Naive B cell (primary cell): ENCODE data around the gene TMC6. TPM values are rescaled to one million over a fixed set of nuclear protein-coding genes. Genes with fewer than 3 reads are reported as not detected.
A peak's percentile ranks its signal among the peaks of the same experiment; 100 is the strongest.

Experiments used
- ATAC-seq, 2 donors: fragments of 150-1000 bp; cut with Tn5 transposase; 2 replicates each; pipeline ENCODE4 v1.10.0; 2021; ENCODE audit warnings: low read depth in 2 of 2, mild to moderate bottlenecking in 2 of 2, moderate library complexity in 2 of 2
- DNase-seq: peaks from one replicate; pipeline ENCODE4 v3.0.0; 2022
- H3K27ac Mint-ChIP-seq, 6 donors: one replicate each; pipeline ENCODE4 v1.8.0; 2020 to 2022; ENCODE audit warnings: mild to moderate bottlenecking in 6 of 6, mixed read lengths in 6 of 6, moderate library complexity in 5 of 6, inconsistent platforms in 2 of 6
- H3K27me3 Mint-ChIP-seq, 3 donors: one replicate each; pipeline ENCODE4 v1.8.0; 2021 to 2022; ENCODE audit warnings: mixed read lengths in 3 of 3, mild to moderate bottlenecking in 1 of 3
- H3K36me3 Mint-ChIP-seq, 2 donors: one replicate each; pipeline ENCODE4 v1.8.0; 2020 to 2022; ENCODE audit warnings: mixed read lengths in 2 of 2, inconsistent platforms in 1 of 2, mild to moderate bottlenecking in 1 of 2
- H3K4me1 Mint-ChIP-seq, 3 donors: one replicate each; pipeline ENCODE4 v1.8.0; 2020 to 2022; ENCODE audit warnings: mixed read lengths in 3 of 3, inconsistent platforms in 1 of 3, mild to moderate bottlenecking in 1 of 3, moderate library complexity in 1 of 3
- H3K4me3 Mint-ChIP-seq, 8 donors: one replicate each; pipeline ENCODE4 v1.8.0; 2020 to 2022; ENCODE audit warnings: mild to moderate bottlenecking in 8 of 8, mixed read lengths in 8 of 8, moderate library complexity in 8 of 8, inconsistent platforms in 2 of 8
- H3K9me3 Mint-ChIP-seq, 7 donors: one replicate each; pipeline ENCODE4 v1.8.0; 2020 to 2022; ENCODE audit warnings: mixed read lengths in 7 of 7, mild to moderate bottlenecking in 5 of 7, inconsistent platforms in 2 of 7, moderate library complexity in 1 of 7
- polyA plus RNA-seq, 6 donors: library from polyadenylated mRNA; unstranded; fragments of 300-500 nt; fragmentation: Illumina TruSeq; gene quantifications; one replicate each; pipeline ENCODE4 v1.2.3, GENCODE V29; 2021; ENCODE audit warnings: low read depth in 6 of 6

TMC6 gene
- polyA plus RNA-seq, 6 donors from 2014 or later = 84.9 to 170 (median 141) TPM

DNA sequence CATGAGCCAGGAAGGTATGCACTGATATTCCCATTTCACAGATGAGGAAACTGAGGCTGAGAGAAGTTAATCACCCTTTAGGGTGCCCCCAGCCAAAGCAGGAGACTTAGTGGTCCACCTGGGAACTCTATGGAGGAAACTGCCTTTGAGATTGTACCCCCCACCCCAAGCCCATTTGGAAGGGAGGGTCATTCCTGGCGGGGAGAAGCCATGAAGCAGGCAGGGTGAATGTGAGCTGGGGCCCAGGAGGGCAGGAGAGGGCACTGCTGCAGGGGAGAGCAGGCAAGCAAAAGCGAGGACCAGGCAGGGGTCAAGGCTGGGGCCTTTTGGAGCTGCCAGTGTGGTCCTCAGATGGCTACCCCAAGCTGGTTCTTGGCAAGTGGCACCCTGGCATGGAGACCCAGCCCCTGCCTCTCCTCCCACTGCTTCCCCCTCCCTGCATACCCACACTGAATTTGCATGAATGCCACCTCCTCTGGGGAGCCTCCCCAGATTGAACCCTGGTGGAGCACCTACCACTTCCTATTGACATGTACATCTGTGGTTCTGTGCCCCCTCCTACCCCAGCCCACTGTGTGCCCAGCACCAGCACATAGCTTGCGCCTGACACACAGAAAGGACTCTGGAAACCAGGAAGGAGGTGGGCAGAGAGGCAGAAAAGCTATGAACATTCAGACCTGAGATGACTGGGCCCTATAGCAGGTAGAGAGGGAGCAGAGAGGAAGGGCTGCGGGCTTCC is 965 bp upstream of the TMC6 start:
- H3K9me3 Mint-ChIP-seq = no peaks in the 10 kb centered on the region
- peak overlapping the region; percentile 90 to 99 (median 98) for H3K27ac Mint-ChIP-seq
- peaks cover 0 to 5% of the 10 kb centered on the region in 2 donors for H3K36me3 Mint-ChIP-seq
- peak overlapping the region; percentile 95 to 100 (median 97) for H3K4me3 Mint-ChIP-seq
- peak; percentile 53 for DNase-seq
- no peaks in the 10 kb centered on the region for H3K27me3 Mint-ChIP-seq
- ATAC-seq = no peak
- peaks cover 54 to 82% (median 59%) of the 10 kb centered on the region in 3 donors for H3K4me1 Mint-ChIP-seq

DNA sequence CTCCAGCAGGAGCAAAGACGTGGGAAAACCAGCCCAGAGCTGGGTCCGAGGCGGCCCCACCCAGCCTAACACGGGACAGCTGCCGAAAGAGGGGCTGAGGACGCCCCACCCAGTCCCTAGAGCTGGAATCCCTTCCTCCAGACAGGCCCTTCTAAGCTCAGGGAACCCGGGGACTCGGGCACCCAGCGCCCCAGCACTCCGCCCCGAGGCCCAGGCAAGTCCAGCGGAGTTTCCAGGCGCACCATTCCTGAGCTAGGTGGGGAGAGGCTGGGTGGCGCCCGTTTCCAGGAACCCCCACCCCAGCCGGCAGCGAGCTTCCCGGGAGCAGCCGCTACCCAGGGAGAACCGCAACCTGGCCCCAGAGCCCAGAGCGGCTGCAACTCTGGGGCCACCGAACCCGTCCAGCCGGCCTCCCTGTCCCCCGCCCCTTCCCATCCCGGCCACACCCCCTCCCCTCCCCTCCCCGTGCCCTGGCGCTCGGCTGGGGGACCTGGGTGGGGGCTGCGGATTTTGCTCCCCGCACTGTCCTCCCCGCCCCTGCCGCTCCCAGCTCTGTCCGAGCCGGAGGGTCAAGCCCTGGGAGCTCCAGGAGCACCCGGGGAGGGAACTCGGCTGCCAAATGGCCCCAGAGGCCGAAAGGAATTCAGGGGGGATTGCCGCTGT is 536 bp downstream of the TMC6 start:
- ATAC-seq (no peak), DNase-seq (no peak)
- peak overlapping the region; percentile 92 to 100 (median 94) for H3K4me3 Mint-ChIP-seq
- H3K4me1 Mint-ChIP-seq = peaks cover 54 to 82% (median 59%) of the 10 kb centered on the region in 3 donors
- H3K27me3 Mint-ChIP-seq = no peaks in the 10 kb centered on the region
- H3K27ac Mint-ChIP-seq = peak overlapping the region; percentile 48 to 97 (median 93)
- H3K9me3 Mint-ChIP-seq = no peaks in the 10 kb centered on the region
- peaks cover 0 to 11% of the 10 kb centered on the region in 2 donors for H3K36me3 Mint-ChIP-seq

DNA sequence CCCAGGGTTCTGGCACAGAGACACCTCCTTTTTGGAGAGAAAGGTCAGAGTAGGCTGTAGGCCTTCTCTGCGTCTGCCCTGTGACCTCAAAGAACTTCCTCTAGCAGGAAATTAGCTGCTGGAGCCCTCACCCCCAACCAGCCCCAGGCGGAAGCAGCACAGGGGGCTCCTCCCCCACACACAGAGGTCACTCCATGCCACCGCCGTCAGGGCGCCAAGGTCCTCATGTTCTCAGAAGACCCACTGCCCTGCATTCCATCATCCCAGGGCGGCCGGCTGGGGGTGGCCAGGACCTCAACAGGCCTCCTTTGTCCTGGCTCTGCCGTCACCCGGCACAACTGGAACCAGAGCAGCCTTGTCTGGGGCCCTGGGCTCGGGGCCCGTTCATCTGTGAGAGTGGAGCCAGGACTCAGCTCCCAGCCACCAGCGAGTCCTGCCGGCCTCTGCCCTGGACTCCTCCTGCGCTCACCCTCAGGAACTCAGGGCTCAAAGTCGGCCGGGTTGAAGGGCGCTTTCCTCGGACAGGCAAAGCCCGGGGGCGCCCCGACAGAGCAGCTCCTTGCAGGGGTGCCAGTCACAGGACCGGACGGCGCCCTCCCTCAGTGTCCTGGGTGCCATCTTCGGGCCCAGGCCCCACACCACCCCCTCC is 1.2 kb downstream of the TMC6 start:
- Mint-ChIP-seq H3K27ac (peak overlapping the region; percentile 48 to 97 (median 93)), H3K36me3 (peaks cover 0 to 15% of the 10 kb centered on the region in 2 donors), H3K4me1 (peaks cover 55 to 82% (median 58%) of the 10 kb centered on the region in 3 donors), H3K27me3 (no peaks in the 10 kb centered on the region), H3K9me3 (no peaks in the 10 kb centered on the region), H3K4me3 (peak overlapping the region; percentile 92 to 100 (median 94))
- DNase-seq (peak; percentile 68), ATAC-seq (peak; percentile 13 to 21)

DNA sequence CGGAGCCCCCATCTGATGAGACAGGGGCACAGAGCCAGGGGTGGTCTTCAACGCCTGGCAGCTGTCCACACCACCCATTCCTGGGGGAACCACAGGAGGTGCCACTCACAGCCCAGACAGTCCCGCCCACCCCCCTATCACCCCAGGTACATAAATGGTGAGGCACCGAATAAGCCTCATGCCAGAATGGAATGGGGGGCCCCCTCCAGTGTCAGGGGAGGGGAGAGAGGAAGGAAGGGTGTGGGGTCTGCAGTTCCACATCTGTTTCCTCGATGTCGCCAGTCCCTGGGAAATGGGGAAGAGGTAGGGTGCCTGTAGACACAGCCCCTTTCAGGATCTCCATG is 1.7 kb downstream of the TMC6 start:
- DNase-seq (no peak), ATAC-seq (no peak)
- no peaks in the 10 kb centered on the region for H3K27me3 Mint-ChIP-seq
- H3K36me3 Mint-ChIP-seq = peaks cover 0 to 15% of the 10 kb centered on the region in 2 donors
- H3K27ac Mint-ChIP-seq = peak overlapping the region in 5 of 6 donors; percentile 70 to 97 (median 94)
- peaks cover 58 to 84% (median 58%) of the 10 kb centered on the region in 3 donors for H3K4me1 Mint-ChIP-seq
- H3K4me3 Mint-ChIP-seq = peak overlapping the region; percentile 92 to 100 (median 94)
- no peaks in the 10 kb centered on the region for H3K9me3 Mint-ChIP-seq

DNA sequence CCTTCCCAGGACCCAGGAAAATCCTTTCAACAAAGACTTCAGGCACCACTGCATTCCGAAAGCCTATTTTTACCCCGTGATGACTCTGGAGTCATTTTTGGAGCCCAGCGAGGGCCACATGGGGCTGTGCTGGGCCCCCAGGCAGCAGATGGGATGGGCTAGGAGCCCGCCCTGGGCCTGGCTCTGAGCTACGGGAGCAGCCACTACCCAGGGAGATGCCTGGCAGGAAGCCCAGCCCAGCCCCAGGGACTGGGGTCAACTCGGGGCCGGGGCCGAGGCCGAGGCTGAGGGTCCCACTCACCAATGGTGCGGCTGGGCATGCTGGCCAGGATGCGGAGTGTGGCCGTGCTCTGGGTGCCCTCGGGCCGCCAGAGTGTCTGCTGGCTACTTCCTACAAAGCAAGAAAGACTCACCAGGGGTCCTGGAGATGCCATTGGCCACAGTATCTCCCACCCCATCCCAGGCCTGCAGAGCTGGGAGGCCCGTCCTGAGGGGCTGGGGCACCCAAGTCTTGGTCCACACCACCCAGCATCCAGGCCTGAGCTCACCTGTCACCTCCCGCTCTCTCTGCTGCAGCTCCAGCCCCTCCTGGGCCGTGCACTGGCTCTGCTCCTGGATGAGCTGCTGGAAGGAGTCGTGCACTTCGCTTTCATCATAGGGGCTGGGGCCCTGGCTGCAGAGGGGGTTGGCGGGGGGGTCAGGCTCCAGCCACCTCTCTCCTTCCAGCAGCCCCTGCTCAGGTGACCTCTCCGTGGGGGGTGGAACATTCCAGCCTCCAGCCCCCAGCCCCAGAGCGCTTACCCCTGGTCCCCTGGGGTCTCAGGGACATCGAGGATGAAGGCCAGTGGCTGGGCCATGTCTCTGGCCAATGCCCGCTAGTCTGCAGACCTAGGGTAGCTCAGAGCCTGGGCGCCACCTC is 2.3 kb downstream of the TMC6 start:
- peak overlapping the region in 4 of 6 donors; percentile 63 to 97 (median 92) for H3K27ac Mint-ChIP-seq
- DNase-seq (no peak), ATAC-seq (no peak)
- H3K27me3 Mint-ChIP-seq = no peaks in the 10 kb centered on the region
- peaks cover 0 to 15% of the 10 kb centered on the region in 2 donors for H3K36me3 Mint-ChIP-seq
- peaks cover 64 to 89% (median 65%) of the 10 kb centered on the region in 3 donors for H3K4me1 Mint-ChIP-seq
- H3K4me3 Mint-ChIP-seq = peak overlapping the region in 7 of 8 donors; percentile 92 to 100 (median 95)
- H3K9me3 Mint-ChIP-seq = no peaks in the 10 kb centered on the region

DNA sequence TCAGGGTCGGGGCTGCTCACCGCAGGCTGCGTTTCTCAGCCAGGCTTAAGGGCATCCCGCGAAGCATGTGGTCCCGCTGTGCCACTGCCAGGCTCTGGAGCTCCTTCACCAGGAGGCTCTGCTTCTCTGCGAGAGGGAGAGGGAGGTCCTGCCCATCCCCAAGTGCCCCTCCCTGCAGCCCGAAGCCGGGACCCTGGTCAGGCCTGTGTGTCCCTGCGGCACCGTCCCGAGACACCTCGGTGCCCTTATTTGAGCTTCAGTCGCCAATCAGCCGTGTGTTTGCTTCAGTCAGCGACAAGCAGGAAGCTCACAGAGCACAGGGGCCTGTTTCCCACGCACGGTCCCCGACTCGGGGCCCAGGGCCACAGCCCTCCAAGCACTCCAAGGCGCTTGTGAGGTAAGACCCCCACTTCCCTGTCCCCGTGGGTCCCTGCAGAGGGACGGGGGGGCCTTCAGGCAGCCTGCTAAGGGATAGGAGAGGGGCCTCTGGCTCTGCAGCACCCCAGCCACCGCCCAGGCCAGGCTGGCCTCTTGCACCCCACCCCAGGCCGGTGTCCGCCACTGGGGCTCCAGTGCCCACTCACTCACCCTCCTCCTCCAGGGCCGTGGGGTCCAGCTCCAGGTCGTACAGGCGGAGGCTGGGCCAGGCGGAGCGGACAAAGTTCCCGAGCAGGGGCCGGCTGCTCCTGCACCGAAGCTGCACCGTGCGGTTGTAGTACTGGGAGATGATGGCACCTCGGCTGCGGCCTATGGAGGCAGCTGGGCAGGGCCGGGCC is 3.2 kb downstream of the TMC6 start:
- no peaks in the 10 kb centered on the region for H3K27me3 Mint-ChIP-seq
- peak overlapping the region; percentile 36 to 98 (median 60) for H3K4me3 Mint-ChIP-seq
- H3K27ac Mint-ChIP-seq = peak overlapping the region in 4 of 6 donors; percentile 30 to 97 (median 81)
- H3K36me3 Mint-ChIP-seq = peaks cover 0 to 15% of the 10 kb centered on the region in 2 donors
- DNase-seq (no peak), ATAC-seq (no peak)
- no peaks in the 10 kb centered on the region for H3K9me3 Mint-ChIP-seq
- peaks cover 58 to 89% (median 63%) of the 10 kb centered on the region in 3 donors for H3K4me1 Mint-ChIP-seq

DNA sequence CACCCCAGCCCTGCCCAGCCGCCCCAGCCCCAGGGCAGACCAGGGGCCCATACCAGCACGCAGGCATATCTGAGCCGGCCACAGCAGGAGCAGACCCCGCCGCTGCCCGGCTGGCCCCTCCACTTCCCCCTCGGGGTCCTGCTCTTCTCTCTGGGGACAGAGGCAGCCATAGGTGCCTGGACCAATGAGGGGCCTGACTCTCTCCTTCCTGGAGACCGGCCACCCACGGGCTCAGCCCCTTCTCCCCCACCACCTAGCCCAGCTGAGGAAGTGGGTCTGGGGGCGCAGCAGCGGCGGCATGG is 3.8 kb downstream of the TMC6 start:
- Mint-ChIP-seq H3K4me1 (peaks cover 54 to 86% (median 60%) of the 10 kb centered on the region in 3 donors), H3K36me3 (peaks cover 0 to 15% of the 10 kb centered on the region in 2 donors), H3K9me3 (no peaks in the 10 kb centered on the region), H3K27ac (peak overlapping the region in 3 of 6 donors; percentile 30 to 97 (median 92)), H3K4me3 (peak overlapping the region in 7 of 8 donors; percentile 36 to 98 (median 68)), H3K27me3 (no peaks in the 10 kb centered on the region)
- ATAC-seq = no peak
- DNase-seq = no peak

DNA sequence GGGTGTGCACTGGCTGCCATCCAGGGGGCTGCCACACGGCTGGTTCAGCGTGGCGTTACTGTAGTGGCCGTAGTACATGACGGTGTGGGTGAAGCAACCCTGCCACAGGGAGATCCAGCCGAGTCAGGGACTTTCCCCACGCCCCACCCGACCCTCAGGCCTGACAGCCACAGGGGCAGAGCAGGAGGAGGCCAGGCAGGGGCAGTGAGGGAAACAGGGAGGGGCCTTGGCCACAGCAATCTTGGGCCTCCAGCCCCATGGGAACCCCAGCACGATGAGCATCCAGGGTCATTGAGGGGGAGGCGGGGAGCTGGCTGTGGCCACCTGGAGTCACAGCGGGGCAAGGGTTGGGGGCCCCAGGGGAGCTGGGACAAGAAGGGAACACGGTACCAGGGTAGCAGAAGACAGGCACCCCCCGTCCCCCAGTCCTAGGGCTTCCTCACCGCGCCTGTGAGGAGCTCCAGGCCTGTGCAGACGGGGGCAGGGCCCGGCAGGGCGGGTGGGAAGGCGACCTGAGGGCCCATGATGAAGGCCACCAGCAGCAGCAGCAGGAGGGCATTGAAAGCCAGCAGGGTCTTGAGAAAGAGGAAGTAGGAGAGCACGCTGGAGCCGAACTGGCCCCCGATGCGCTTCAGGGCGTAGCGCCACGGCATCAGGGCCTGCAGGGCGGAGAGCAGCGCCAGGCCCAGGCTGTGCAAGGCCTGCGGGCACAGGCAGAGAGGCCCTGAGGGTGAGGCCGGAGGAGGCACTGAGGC is 4.3 kb downstream of the TMC6 start:
- peak; percentile 65 for ATAC-seq
- peaks cover 0 to 15% of the 10 kb centered on the region in 2 donors for H3K36me3 Mint-ChIP-seq
- H3K4me1 Mint-ChIP-seq = peaks cover 48 to 80% (median 55%) of the 10 kb centered on the region in 3 donors
- H3K27me3 Mint-ChIP-seq = no peaks in the 10 kb centered on the region
- peak overlapping the region; percentile 61 to 98 (median 81) for H3K4me3 Mint-ChIP-seq
- peak; percentile 82 for DNase-seq
- no peaks in the 10 kb centered on the region for H3K9me3 Mint-ChIP-seq
- peak overlapping the region; percentile 81 to 97 (median 88) for H3K27ac Mint-ChIP-seq

DNA sequence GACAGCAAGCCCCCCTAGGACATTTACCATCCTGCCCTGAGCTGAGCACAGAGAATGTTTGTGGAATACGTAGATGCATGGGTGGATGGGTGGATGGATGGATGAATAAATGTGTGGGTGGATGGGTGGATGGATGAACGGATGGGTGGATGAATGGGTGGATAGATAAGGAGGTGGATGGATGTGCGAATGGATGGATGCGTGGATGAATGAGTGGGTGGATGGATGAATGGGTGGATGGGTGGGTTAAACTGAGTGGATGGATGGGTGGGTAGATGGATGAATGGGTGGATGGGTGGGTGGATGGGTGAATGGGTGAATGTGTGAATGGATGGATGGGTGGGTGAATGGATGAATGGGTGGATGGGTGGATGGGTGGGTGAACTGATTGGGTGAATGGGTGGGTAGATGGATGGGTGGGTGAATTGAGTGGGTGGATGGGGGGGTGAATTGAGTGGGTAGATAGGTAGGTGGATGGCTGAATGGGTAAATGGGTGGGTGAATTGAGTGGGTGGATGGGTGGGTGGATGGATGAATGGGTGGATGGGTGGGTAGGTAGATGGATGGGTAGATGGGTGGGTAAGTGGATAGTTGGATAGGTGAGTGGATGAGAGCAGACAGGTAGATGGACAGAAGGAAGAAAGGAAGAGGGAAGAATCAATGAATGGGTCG is 5.2 kb downstream of the TMC6 start:
- Mint-ChIP-seq H3K9me3 (no peaks in the 10 kb centered on the region), H3K27me3 (no peaks in the 10 kb centered on the region), H3K4me1 (peaks cover 43 to 75% (median 49%) of the 10 kb centered on the region in 3 donors), H3K27ac (peak overlapping the region; percentile 64 to 97 (median 88)), H3K4me3 (peak overlapping the region; percentile 61 to 98 (median 76)), H3K36me3 (peaks cover 0 to 15% of the 10 kb centered on the region in 2 donors)
- no peak for ATAC-seq
- no peak for DNase-seq

DNA sequence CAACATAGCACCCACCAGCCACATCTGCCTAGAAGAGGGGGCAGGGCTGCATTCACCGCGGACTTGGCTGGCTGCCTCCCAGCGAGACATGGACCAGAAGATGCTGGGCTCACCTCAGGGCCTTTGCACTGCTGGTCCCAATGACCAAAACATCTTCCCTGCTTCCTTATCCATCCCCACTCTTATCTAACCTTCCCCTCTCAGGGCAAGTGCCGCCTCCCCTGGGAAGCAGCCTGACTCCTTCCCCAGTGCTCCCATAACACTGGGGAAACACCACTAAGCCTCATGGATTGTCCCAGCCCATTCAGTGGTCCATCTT is 5.7 kb downstream of the TMC6 start:
- Mint-ChIP-seq H3K4me3 (peak overlapping the region in 7 of 8 donors; percentile 36 to 98 (median 78)), H3K27ac (peak overlapping the region in 4 of 6 donors; percentile 25 to 97 (median 51)), H3K27me3 (no peaks in the 10 kb centered on the region), H3K36me3 (peaks cover 0 to 15% of the 10 kb centered on the region in 2 donors), H3K4me1 (peaks cover 43 to 73% (median 49%) of the 10 kb centered on the region in 3 donors), H3K9me3 (no peaks in the 10 kb centered on the region)
- DNase-seq (no peak), ATAC-seq (no peak)

DNA sequence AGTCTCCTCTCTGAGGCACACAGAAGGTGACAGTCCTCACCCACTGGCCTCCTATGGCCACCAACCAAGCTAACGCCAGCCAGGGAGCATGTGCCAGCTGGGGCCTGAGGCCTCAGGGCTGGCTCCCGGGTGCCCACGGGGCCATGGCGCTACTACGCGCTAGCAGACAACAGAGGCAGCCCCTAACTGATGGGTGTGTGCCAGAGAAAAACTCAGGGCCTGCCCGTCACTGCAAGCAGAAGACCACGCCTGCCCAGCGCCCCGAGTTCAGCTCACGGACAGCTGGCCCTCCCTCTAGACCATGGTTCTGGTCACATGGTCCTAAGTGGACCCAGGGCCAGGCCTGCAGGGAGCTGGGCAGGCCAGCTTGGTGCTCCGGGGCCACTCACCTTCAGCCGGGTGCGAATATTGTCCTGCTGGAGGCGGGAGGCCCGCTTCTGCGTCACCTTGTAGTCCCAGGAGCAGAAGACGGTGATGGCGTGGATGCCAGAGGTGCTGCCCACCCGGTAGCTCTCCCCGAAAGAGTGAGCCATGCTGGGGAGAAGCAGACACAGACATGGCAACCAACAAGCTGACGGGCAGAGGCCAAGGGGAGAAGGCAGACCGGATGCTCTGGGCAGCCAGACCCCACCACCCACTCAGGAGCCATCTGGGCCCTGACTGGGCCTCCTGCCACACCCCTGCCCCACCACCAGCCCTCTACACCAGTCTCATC is 6.2 kb downstream of the TMC6 start:
- H3K4me1 Mint-ChIP-seq = peaks cover 43 to 68% (median 49%) of the 10 kb centered on the region in 3 donors
- ATAC-seq = no peak
- H3K27ac Mint-ChIP-seq = peak overlapping the region in 5 of 6 donors; percentile 33 to 97 (median 73)
- peaks cover 0 to 15% of the 10 kb centered on the region in 2 donors for H3K36me3 Mint-ChIP-seq
- no peaks in the 10 kb centered on the region for H3K27me3 Mint-ChIP-seq
- no peak for DNase-seq
- peak overlapping the region; percentile 72 to 98 (median 84) for H3K4me3 Mint-ChIP-seq
- no peaks in the 10 kb centered on the region for H3K9me3 Mint-ChIP-seq
